Right ventricle myocardium inferior (tissue), 1 donor: Measurements from ENCODE around the gene NLRP12. TPM values are rescaled to one million over a fixed set of nuclear protein-coding genes. Genes with fewer than 3 reads are reported as not detected.
"Not testable (repeated sequence)": the region's sequence is repeated elsewhere in the genome, so short reads cannot be mapped to it uniquely, and the experiment has no call there.

ENCODE experiments used
- ATAC-seq: fragments of 200-7000 bp; cut with Tn5 transposase; one replicate; pipeline ENCODE4 v1.9.1; 2020; ENCODE audit warnings: mild to moderate bottlenecking, moderate library complexity
- DNase-seq: peaks from one replicate; pipeline ENCODE4 v3.0.0; 2021; ENCODE audit errors: missing footprints
- intact Hi-C: fragments of 100-400 bp; cut with DNase I; formaldehyde crosslinking; loops from one replicate; pipeline ENCODE4 v1.11.0; 2022
- total RNA-seq: library from RNA; stranded (reverse); fragmentation: NEBNext Ultra II Directional; extraction: Animal tissue kit (Norgen Biotek cat#: 25700); gene quantifications from one replicate; pipeline ENCODE4 v1.2.1, GENCODE V29; 2021
- donor health status: DM: no; HTN: yes; CAD: no; lungs with severe emphysema.

NLRP12 gene
- total RNA-seq, 1 donor from 2014 or later: 0.43 TPM

- peak; percentile 39 for ATAC-seq
- intact Hi-C loops: no loop called here
- no peak for DNase-seq
These were observed 25.1 kb upstream of the NLRP12 start for GRCh38 chr19:53849237-53849676.

DNA sequence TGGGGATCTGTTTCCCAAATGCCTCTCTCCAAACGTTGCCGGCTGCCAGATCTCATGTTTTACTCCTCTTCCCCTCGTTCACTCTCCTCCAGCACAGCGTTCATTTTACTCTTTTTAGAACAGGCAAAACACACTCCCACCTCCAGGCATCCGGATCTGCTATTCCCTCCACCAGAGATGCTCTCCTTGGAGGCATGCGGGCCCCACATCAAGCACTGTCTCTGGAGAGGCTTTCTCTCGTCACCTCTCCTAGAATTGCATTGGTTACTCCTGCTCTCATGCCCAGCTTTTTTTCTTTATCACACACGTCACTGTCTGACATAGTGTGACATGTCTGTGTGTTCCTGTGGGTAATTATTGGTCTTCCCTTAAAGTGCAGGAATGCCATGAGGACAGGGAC lies 23.4 kb upstream of the NLRP12 start:
- intact Hi-C loops: no loop called here
- DNase-seq: no peak
- no peak for ATAC-seq

DNA sequence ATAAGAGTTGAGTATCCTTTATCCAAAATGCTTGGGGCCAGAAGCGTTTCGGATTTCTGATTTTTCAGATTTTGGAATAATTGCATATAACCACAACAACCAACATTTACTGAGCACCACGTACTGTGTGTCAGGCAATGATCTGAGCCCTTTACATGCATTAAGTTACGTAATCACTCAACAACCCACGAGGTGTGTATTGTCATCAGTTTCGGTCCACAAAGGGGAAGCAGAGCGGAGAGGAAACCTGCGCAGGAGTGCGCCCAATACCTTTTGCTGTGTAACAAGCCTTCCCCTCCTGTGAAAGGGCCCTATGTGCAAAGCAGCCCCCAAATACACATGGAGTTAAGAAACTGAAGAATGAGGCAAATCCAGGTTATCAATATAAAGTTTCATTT lies 20.7 kb upstream of the NLRP12 start:
- ATAC-seq: no peak
- intact Hi-C loops: no loop called here
- DNase-seq: no peak

DNA sequence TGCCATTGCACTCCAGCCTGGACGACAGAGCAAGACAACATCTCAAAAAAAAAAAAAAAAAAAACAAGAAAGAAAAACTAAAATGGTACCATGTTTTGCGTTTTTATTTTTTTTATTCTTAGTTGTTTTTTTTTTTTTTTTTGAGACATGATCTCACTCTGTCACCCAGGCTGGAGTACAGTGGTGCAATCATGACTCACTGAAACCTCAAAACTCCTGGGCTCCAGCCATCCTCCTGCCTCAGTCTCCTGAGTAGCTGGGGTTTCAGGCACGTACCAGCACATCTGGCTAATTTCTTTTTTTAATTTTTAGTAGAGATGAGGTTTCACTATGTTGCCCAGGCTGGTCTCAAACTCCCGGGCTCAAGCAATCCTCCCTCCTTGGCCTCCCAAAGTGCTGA lies 16.8 kb upstream of the NLRP12 start:
- intact Hi-C loops, ATAC-seq, DNase-seq: not testable (repeated sequence)

DNA sequence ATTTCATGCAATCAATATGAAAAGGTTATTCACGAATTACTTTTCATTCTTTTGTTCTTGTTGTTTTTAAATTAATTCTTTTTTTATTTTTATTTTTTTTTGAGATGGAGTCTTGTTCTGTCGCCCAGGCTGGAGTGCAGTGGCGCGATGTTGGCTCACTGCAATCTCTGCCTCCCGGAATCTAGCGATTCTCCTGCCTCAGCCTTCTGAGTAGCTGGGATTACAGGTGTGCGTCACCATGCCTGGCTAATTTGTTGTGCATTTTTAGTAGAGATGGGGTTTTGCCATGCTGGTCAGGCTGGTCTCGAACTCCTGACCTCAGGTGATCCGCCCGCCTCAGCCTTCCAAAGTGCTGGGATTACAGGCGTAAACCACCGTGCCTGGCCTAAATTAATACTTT lies 16.1 kb upstream of the NLRP12 start:
- DNase-seq, intact Hi-C loops, ATAC-seq: not testable (repeated sequence)

DNA sequence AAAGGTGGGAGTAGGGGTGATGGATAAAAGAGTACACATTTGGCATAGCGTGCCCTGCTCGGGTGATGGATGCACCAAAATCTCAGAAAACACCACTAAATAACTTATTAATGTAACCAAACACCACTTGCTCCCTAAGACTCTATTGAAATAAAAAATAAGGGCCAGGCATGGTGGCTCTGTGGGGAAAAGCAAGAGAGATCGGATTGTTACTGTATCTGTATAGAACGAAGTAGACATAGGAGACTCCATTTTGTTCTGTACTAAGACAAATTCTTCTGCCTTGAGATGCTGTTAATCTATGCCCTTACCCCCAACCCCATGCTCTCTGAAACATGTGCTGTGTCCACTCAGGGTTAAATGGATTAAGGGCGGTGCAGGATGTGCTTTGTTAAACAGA lies 14.3 kb upstream of the NLRP12 start:
- DNase-seq, ATAC-seq, intact Hi-C loops: not testable (repeated sequence)

GRCh38 chr19:53832861-53833260 lies 8.7 kb upstream of the NLRP12 start:
- intact Hi-C loops, ATAC-seq, DNase-seq: not testable (repeated sequence)

DNA sequence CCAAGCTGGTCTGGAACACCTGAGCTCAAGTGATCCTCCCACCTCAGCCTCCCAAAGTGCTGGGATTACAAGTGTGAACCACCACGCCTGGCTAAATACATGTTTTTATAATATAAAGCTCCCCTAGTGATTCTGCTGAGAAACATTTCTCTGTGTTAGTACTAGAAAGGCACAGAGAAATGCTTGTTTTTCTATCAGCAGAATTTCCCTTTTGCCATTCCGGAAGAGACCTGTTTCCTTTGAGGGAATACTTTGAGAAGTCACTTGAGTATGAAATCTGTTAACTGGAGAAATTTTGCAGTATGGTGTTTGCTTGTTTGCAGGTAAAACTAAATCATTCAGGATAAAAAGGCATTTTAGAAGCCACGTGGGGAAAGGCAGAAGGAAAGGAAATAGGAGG lies 4.4 kb upstream of the NLRP12 start:
- intact Hi-C loops: no loop called here
- no peak for DNase-seq
- no peak for ATAC-seq

DNA sequence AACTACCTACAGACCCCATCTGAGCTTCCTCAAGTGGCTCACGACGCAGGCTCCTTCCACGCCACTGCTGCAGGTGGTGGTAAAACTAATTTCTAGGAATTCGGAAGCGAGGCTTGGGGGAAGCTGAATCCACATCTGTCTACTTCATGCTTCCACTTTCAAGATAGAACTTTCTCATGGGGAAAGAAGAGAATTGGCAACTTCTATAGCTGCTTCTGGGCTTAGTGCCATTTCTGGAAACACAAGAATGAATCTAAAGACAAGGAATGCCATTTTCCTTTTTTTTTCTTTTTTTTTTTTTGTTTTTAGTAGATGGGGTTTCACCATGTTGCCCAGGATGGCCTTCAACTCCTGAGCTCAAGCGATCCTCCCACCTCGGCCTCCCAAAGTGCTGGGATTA lies 2.8 kb upstream of the NLRP12 start:
- intact Hi-C loops: no loop called here
- ATAC-seq (no peak), DNase-seq (no peak)

DNA sequence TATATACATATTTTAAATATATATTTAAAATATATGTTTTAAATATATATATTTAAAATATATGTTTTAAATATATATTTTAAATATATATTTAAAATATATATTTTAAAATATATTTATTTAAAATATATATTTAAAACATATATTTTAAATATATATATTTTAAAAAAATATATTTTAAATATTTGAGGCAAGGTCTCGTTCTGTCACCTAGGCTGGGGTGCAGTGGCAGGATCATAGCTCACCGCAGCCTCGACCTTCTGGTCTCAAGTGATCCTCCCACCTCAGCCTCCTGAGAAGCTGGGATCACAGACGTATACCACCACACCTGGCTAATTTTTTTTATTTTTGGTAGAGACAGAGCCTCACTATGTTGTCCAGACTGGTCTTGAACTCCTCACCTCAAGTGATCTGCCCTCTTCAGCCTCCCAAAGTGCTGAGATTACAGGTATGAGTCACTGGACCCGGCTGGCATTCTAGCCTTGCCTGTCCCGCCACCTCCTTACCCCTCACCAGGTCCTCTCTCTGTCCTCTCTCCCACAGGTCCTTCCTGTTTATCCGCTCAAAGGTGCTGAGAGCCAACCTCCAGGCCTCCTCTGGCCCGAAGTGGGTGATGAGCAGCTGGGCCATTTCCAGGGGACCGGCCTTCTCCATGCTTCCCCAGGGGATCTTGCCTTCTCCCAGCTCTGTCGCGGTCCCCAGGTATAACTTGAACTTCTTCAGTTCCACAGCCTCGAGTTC lies 564 bp downstream of the NLRP12 start:
- no peak for ATAC-seq
- intact Hi-C loops: no loop called here

GRCh38 chr19:53819861-53820260 lies 4.3 kb downstream of the NLRP12 start:
- no peak for ATAC-seq
- no peak for DNase-seq
- intact Hi-C loops: no loop called here

More for the DNA sequence above, 564 bp downstream of the NLRP12 start:
- no peak for DNase-seq

DNA sequence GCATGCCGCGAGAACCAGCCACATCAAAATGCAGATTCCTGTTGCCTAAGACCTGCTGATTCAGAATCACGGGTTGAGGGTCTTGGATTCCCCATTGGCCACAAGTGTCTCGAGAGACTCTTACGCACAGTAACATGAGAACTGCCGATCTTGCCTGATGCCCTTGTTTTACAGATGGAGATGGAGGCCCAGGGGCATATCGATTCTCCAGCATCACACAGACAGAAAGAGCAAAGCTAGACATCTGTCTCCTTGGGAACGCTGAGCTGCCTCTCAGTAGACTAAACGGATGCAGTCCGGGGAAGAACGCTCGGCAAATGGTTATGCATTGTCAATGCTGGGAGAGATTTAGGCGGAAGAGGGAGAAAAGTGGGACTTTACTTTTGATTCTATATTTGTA lies 5.4 kb downstream of the NLRP12 start:
- no peak for ATAC-seq
- intact Hi-C loops: no loop called here
- no peak for DNase-seq

DNA sequence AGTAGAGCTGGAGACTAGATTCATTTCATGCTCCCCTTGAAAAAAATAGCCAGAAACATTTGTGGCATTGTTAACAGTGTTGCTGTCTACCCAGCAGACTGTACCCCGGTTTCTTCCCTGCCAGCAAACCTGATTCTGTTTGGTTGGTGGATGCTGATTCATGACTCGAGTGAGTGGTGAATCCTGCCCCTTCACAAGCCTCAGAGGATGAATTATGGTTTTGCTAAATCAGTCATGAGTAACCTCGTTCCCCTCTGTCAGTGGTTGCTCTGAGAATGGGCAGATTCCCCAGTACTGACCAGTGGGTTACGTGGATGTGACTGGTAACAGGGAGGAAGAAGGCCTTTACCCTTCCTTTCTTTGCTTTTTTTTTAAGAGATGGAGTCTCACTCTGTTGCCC lies 10.1 kb downstream of the NLRP12 start:
- ATAC-seq (no peak), DNase-seq (no peak)
- intact Hi-C loops: no loop called here

DNA sequence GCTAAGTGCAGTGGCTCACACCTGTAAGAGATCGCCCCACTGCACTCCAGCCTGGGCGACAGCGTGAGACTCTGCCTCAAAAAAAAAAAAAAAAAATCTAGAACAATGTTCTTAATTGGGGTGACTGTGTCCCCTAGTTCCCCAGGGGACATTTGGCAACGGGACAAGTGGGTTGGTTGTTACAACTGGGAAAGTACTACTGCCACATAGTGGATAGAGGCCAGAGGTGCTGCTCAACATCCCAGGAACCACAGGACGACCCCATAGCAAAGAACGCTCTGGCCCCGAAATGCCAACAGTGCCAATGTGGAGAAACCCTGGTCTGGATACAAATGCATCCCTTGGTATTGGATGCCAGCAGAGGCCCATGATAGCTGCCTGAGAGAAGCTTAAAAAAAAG lies 11.8 kb downstream of the NLRP12 start:
- ATAC-seq: no peak
- intact Hi-C loops: no loop called here
- no peak for DNase-seq

- DNase-seq (no peak), ATAC-seq (no peak)
- intact Hi-C loops: no loop called here
These were observed 13.2 kb downstream of the NLRP12 start for GRCh38 chr19:53810891-53811290.

- no peak for ATAC-seq
- intact Hi-C loops: no loop called here
These were observed 13.9 kb downstream of the NLRP12 start for GRCh38 chr19:53810187-53810546.

DNA sequence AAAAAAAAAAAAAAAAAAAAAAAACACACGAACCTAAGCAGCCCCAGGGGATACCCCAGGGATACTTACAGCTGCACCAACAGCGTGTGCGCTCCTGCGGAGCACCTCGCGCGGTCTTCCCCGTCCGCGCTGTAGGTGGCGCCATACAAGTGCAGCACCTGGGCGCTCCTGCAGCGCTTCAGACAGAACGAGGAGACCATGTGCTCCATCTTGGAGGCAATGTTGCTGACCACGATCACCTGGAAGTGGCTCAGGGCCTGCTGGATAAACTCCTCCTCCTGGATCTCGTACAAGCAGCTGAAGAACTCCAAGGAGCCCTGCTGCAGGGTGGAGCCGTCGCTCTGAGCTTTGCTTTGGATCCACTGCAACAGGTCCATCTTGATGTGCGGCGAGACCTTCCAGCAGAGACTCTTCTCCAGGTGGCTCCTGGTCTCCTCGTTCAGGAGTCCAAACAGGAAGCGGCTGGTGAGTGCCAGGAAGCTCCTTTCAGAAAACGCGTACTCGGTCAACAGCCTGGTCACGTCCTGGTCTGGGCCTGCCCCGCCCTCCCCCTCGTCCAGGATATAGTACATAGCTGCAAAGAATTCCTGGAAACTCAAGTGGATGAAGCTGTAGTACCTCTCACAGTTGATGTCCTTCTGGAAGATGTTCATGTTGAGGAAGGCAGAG lies 14.5 kb downstream of the NLRP12 start:
- ATAC-seq (no peak), DNase-seq (no peak)
- intact Hi-C loops: loop anchor here (10.0 kb wide), 1 partner anchor 215 kb away; no protein-coding TSS in a partner anchor

More at GRCh38 chr19:53810187-53810546, 13.9 kb downstream of the NLRP12 start:
- DNase-seq: no peak

- DNase-seq (no peak), ATAC-seq (no peak)
- intact Hi-C loops: loop anchor here (10.0 kb wide), 1 partner anchor 216 kb away; no protein-coding TSS in a partner anchor
These were observed 15.4 kb downstream of the NLRP12 start for GRCh38 chr19:53808710-53809125.

GRCh38 chr19:53801257-53801656 lies 22.9 kb downstream of the NLRP12 start:
- DNase-seq (no peak), ATAC-seq (no peak)
- intact Hi-C loops: loop anchor here (10.0 kb wide), 1 partner anchor 224 kb away; no protein-coding TSS in a partner anchor

DNA sequence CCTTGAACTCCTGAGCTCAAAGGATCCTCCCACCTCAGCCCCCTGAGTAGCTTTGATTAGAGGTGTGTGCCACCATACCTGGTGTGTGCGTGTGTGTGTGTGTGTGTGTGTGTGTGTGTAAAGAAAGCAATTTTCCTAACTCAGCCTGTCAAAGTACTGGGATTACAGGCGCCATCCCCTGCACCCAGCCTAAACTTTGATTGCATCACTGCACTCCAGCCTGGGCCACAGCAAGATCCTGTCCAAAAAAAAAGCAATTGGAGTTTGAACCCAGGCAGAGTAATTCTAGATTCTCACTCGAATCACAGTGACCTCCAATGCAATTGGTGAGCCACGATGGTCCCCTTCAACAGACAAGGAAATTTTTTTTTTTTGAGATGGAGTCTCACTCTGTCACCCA lies 29.1 kb downstream of the NLRP12 start:
- no peak for DNase-seq
- ATAC-seq: no peak
- intact Hi-C loops: no loop called here
